GM19452 (cell line): Measurements from ENCODE around the gene LYRM4.

Experiments
- ATAC-seq: cut with Tn5 transposase; IDR thresholded peaks from one replicate; pipeline ENCODE4 v1.9.1; 2021; ENCODE audit not compliant: unreplicated experiment

The LYRM4 gene

GRCh38 chr6:5206920-5207561 lies 53.7 kb downstream of the LYRM4 start:
- ATAC-seq: no peak

- ATAC-seq: no peak
Measured at GRCh38 chr6:5205877-5206850, 54.6 kb downstream of the LYRM4 start.

GRCh38 chr6:5205035-5205507 lies 55.7 kb downstream of the LYRM4 start:
- no peak for ATAC-seq

- ATAC-seq: no peak
Measured at GRCh38 chr6:5204376-5204775, 56.4 kb downstream of the LYRM4 start.

GRCh38 chr6:5203546-5203945 lies 57.2 kb downstream of the LYRM4 start:
- no peak for ATAC-seq

- no peak for ATAC-seq
Measured at GRCh38 chr6:5202941-5203340, 57.8 kb downstream of the LYRM4 start.

- ATAC-seq: no peak
Measured at GRCh38 chr6:5202206-5202605, 58.5 kb downstream of the LYRM4 start.

- ATAC-seq: no peak
Measured at GRCh38 chr6:5201271-5201670, 59.5 kb downstream of the LYRM4 start.

GRCh38 chr6:5199702-5200101 lies 61.0 kb downstream of the LYRM4 start:
- no peak for ATAC-seq

GRCh38 chr6:5199283-5199682 lies 61.5 kb downstream of the LYRM4 start:
- no peak for ATAC-seq

- no peak for ATAC-seq
Measured at GRCh38 chr6:5197084-5197483, 63.7 kb downstream of the LYRM4 start.

- ATAC-seq: no peak
Measured at GRCh38 chr6:5192135-5192794, 68.5 kb downstream of the LYRM4 start.

GRCh38 chr6:5191722-5192121 lies 69.0 kb downstream of the LYRM4 start:
- ATAC-seq: no peak

GRCh38 chr6:5191222-5191621 lies 69.5 kb downstream of the LYRM4 start:
- no peak for ATAC-seq

GRCh38 chr6:5190507-5190906 lies 70.2 kb downstream of the LYRM4 start:
- ATAC-seq: no peak

- ATAC-seq: no peak
Measured at GRCh38 chr6:5188646-5189045, 72.1 kb downstream of the LYRM4 start.

GRCh38 chr6:5184878-5185277 lies 75.9 kb downstream of the LYRM4 start:
- ATAC-seq: no peak

- ATAC-seq: no peak
Measured at GRCh38 chr6:5184218-5184617, 76.5 kb downstream of the LYRM4 start.

- no peak for ATAC-seq
Measured at GRCh38 chr6:5181510-5182317, 79.0 kb downstream of the LYRM4 start.

- no peak for ATAC-seq
Measured at GRCh38 chr6:5180636-5181035, 80.1 kb downstream of the LYRM4 start.

- no peak for ATAC-seq
Measured at GRCh38 chr6:5179917-5180316, 80.8 kb downstream of the LYRM4 start.
